ENCODE measurements around the gene ASRGL1.

GRCh38 chr11:62374801-62375200 is 37.6 kb downstream of the ASRGL1 start:
- TF ChIP-seq CTCF (IDR thresholded peaks at IDR 0.05) (no peak), POLR2A (IDR thresholded peaks at IDR 0.05) (no peak)

All from transverse colon (tissue), 3 donors.